Breast epithelium (tissue), 3 donors: ENCODE data around the gene PMS1.

Experiments used
- CTCF ChIP-seq, 3 donors: fragments of 450-650 bp; IDR thresholded peaks; one replicate each; pipeline ENCODE4 v1.5.1; 2016 to 2017; ENCODE audit warnings: antibody characterized with exemption in 3 of 3, mild to moderate bottlenecking in 3 of 3, moderate library complexity in 3 of 3
- POLR2AphosphoS5 ChIP-seq, 3 donors: sonication (generic); formaldehyde crosslinking; IDR thresholded peaks; one replicate each; pipeline ENCODE4 v1.6.1; 2017; ENCODE audit warnings: antibody characterized with exemption in 3 of 3

- no peak for TF ChIP-seq POLR2AphosphoS5 (IDR thresholded peaks at IDR 0.05)
- no peak for TF ChIP-seq CTCF (IDR thresholded peaks at IDR 0.05)
These were observed 84.6 kb downstream of the PMS1 start for GRCh38 chr2:189868896-189869295.
